Retinal pigment epithelial cell (primary cell): ENCODE data around the gene PDZD2.

Source experiments
- DNase-seq: peaks from one replicate; pipeline ENCODE4 v3.0.0-alpha.2; 2010; ENCODE audit warnings: low read depth
- H3K4me3 ChIP-seq: 2 replicates; pipeline ENCODE4 v1.5.1; 2011; ENCODE audit warnings: mild to moderate bottlenecking, low read length, control low read depth, moderate library complexity
- TF ChIP-seq, protein P1 (sequence below): conservative IDR thresholded peaks from 2 replicates; pipeline ENCODE4 v1.5.1; 2011; ENCODE audit warnings: low read depth, low read length, control low read depth, inconsistent platforms

The PDZD2 gene

DNA sequence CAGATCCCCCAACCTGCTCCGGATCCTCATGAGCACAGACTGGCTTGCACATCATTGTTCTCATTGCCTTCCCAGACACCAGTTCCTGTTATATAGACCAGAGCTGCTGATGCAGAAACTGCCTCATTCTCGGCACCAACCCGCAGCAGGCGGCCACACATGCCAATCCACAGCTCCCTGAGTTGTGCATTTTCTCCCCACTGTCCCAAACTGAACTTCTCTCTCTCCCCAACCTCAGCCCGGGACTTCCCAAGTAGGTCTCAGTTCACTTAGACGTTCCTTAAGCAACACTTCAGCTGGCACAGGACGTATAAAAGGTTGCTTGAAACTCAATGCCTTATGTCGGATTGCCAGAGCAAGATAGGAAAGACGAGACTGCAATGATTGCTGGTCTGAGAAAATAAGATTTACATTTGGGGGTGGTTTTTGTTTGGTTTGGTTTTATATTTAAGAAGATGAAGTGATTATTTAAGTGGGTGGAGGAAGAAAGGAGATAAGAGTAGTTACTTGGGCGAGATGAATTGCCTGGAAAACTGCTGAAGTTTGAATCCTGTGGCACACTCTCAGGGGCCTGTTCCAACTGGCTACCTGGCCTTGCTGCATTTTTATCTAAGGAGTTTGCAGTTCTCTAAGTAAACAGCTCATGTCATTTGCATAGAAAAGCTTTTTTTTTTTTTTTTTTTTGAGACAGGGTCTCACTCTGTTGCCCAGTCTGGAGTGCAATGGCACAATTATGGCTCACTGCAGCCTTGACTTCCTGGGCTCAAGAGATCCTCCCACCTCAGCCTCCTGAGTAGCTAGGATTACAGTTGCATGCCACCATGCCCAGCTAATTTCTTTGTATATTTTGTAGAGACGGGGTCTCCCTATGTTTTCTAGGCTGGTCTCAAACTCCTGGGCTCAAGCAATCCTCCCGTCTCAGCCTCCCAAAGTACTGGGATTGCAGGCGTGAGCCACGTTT, 379.8 kb downstream of the PDZD2 start:
- H3K4me3 ChIP-seq = no peak overlapping the region
- TF ChIP-seq, protein P1, sequence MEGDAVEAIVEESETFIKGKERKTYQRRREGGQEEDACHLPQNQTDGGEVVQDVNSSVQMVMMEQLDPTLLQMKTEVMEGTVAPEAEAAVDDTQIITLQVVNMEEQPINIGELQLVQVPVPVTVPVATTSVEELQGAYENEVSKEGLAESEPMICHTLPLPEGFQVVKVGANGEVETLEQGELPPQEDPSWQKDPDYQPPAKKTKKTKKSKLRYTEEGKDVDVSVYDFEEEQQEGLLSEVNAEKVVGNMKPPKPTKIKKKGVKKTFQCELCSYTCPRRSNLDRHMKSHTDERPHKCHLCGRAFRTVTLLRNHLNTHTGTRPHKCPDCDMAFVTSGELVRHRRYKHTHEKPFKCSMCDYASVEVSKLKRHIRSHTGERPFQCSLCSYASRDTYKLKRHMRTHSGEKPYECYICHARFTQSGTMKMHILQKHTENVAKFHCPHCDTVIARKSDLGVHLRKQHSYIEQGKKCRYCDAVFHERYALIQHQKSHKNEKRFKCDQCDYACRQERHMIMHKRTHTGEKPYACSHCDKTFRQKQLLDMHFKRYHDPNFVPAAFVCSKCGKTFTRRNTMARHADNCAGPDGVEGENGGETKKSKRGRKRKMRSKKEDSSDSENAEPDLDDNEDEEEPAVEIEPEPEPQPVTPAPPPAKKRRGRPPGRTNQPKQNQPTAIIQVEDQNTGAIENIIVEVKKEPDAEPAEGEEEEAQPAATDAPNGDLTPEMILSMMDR = no peak
- DNase-seq = no peak

DNA sequence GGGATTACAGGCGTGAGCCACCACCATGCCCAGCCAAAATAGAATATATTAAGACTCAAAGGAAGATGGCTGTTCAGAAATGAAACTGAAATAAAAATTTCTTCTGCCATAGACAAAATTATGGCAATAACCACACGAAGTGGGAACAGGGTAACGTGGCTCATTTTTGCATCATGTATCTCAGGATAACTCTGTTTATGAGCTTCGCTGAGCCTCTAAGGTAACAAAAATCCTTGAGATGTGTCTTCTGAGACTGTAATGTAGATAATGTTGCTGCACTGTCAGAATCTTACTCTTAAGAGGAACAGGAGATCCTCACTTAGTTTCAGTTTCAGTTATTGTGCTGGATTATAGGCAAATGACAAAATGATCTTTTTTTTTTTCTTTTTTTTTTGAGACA, 381.3 kb downstream of the PDZD2 start:
- TF ChIP-seq, protein P1 = no peak
- no peak for DNase-seq
- H3K4me3 ChIP-seq = no peak overlapping the region

DNA sequence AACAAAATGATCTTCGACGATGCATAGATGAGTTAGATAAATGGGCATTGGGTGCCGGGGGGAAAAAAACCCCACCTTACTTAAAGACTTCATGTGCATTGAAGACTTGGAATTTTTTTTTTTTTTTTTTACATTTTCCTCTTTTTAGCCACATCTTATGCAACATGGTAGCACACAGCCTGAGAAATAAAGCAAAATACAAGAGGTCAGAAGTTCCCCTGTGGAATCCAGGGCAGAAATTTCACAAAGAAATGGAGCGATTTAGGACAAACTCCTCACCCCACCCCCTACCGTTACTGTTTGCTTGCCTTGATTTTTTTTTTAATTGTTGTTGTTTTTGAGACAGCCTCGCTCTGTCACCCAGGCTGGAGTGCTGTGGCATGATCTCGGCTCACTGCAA, 382.0 kb downstream of the PDZD2 start:
- TF ChIP-seq, protein P1 = no peak
- DNase-seq = no peak
- H3K4me3 ChIP-seq = no peak overlapping the region

DNA sequence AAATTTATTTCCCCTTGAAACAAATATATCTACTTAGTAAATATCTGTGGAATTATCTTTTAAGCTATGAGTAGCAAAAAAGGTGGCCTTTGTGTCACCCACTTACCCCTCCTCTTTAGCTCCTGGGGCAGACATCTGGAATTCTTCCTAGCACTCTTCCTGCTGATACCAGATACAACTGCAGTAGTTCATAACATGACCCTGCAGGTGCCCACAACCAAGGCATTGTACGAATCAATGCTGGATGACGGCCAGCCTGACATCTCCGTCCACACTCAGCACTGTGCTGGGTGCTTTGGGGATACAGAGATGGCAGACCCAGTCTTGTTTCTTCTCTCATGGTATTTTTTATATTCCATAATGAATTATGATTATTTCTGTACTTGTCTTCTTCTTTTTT, 382.8 kb downstream of the PDZD2 start:
- H3K4me3 ChIP-seq = no peak overlapping the region
- TF ChIP-seq, protein P1 = no peak
- no peak for DNase-seq

- H3K4me3 ChIP-seq = no peak overlapping the region
- no peak for DNase-seq
- TF ChIP-seq, protein P1 = no peak
Observed at GRCh38 chr5:32022638-32023037, 383.7 kb downstream of the PDZD2 start.

DNA sequence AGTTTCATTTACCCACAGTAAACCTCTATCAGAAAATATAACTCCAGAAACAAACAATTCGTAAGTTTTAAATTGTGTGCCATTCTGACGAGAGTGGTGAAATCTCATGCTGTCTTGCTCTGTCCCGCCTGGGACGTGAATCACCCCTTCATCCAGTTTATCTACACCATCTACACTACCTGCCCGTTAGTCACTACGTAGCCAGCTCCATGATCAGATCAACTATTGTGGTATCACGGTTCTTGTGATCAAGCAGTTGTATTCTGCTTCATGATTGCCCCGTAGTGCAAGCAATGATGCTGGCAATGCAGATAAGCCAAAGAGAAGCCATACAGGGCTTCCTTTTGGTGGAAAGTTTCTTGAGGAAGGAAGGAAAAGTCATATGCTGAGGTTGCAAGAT, 384.9 kb downstream of the PDZD2 start:
- H3K4me3 ChIP-seq = no peak overlapping the region
- no peak for DNase-seq
- TF ChIP-seq, protein P1 = no peak

DNA sequence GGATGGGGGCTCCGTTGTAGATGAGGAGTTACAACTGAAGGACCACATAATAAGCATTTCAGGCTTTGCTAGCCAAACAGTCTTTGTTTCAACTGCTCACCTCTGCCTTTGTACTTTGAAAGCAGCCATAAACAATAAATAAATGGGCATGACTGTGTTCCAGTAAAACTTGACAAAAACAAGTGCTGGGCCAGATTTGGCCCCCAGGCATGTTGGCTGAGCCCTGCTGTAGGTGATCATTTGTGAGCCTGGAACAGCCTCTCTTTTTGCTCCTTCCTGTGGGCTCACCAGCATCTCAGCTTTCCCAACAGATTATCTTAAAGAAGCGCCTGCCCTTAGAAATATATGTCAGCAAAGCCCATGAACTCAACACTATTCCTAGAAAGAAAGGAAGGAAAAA, 385.8 kb downstream of the PDZD2 start:
- DNase-seq = no peak
- TF ChIP-seq, protein P1 = no peak
- H3K4me3 ChIP-seq = no peak overlapping the region
